Limb (tissue), 2 donors: ENCODE data around the gene HBG1.

Experiments
- DNase-seq, 2 donors: peaks; one replicate each; pipeline ENCODE4 v3.0.0-alpha.2; 2016; ENCODE audit errors: extremely low spot score in 2 of 2

Gene HBG1

DNA sequence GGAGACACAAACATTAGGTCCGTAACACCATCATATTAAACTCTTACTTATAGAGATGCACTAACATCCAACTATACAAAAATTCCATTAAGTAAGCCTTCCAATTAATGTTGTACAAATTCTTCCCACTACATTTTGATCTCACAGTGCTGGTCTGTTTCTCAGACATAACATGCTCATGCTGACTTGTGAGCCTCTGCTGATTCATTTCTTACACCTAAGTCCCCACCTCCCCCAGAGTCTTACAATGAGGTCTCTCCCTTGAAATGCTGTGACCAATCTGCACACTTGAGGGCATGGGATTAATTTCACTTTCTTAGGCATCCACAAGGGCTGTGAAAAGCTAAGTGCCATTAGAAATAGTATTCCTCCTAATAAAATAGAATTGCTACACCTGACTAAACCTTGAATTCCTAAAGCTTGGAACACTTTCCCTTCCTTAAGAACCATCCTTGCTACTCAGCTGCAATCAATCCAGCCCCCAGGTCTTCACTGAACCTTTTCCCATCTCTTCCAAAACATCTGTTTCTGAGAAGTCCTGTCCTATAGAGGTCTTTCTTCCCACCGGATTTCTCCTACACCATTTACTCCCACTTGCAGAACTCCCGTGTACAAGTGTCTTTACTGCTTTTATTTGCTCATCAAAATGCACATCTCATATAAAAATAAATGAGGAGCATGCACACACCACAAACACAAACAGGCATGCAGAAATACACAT, 2.0 kb downstream of the HBG1 start:
- DNase-seq, result no peak

DNA sequence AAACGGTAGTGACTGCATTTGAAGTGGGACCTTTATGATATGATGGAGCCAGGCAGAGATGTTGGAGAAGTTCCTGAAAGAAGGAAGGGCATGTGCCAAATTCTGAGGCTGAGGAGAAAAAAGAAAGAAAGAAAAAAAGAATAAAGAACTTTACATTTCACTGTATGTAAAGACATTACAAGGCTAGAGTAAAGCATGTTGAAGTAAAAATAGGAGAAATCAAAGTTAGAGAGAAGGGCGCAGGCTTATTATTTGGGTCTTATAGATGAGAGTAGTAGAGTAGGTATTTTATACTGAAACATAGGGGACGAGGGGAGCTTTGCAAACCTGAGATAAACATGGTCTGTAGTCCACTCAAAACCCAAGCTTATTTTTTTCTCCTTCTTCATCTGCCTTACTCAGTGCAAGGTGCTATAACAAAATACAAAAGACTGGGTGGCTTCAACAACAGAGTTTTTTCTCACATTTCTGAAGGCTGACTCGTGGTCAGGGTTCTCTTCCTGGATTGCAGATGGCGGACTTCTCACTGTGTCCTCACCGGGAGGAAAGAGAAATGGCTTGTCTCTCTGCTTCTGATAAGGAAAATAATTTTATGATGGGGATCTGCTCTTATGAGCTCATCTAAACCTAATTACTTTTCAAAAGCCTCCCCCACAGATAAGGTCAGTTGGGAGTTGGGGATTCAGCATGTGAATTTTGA, 2.7 kb downstream of the HBG1 start:
- no peak for DNase-seq

DNA sequence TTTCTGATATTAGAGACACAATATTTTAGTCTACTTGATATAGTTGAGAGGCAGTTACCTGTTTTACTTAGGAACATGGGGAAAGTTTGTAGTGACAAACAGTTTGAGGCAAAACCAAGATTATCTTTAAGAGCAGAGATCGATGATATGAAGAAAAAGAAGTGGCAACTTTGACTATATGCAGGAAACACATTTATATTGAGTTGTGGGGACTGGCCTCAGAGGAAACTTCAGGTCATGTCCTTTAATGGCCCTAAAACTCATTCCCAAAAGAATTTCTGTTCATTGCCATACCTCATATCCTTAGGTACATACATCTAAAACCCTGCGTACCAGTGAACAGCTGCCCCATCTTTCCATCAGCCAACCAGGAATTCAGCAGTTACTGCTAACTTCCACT, 4.5 kb downstream of the HBG1 start:
- no peak for DNase-seq

DNA sequence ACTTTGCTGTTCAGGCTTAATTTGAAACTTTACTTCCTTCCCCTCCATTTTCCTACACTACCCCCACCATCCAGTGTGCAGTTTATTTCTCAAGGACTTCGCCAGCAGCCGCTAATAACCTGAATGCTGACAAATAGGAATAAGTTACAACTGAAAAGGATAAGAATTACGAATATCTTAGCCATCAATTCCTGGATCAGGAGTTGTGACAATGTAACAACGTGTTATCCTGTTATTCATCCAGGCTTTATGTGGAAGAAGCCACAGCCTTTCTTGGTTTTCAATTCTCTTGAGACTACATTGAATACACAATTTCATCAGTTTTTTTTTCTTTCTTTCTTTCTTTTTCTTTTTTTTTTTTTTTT, 5.9 kb downstream of the HBG1 start:
- no peak for DNase-seq

DNA sequence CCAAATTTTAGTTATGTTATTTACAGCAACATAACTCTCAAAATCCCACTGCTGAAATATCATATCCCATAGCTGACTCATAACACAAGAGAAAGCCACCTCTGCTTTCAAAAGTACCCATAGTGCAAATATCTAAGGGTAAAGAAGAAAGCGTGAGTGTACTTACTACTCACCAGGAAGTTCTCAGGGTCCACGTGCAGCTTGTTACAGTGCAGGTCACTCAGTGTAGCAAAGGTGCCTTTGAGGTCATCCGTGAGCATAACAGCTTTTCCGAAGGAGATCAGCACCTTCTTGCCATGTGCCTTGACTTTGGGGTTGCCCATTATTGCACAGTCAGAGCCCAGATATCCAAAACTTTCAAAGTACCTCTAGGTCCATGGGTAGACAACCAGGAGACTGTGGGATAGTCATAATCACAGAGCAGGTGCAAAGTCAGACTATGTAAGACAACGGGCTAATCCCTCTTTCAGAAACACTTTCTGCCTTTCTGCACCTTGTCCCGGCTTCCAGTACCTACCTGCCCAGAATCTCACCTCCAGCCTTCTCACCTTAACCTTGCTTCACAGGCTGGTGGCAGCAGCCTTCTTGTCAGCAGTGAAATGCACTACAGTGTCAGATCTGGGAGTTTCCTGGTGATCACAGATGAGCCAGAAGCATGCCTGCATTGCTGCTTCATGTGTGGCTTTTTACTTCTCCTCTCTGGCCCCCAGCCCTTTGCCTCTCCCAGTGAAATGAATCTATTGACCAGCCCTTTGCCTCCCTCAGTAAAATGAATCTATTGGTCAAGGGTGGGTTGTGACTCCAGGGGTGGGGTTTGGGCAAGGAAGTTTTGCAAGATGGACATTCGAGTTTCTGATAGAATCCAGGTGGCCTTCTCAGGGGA, 6.5 kb downstream of the HBG1 start:
- no peak for DNase-seq

DNA sequence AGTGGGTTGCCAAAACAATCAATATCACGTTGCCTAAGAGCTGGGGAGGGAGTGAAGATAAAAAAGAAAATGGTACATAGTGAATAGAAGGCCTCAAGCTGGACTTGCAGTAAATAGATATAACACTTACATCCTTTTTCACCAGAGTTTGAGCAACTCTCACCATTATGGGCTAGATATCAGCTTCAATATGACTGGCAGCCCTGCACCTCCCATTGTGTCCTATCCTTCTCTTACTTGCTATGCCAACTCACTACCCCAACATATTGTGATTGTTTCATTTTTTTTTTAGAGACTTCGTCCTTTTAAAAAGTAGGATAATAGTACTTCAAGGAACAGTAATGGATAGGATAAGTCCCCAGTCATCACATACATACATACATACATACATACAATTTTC, 7.4 kb downstream of the HBG1 start:
- DNase-seq, result no peak

DNA sequence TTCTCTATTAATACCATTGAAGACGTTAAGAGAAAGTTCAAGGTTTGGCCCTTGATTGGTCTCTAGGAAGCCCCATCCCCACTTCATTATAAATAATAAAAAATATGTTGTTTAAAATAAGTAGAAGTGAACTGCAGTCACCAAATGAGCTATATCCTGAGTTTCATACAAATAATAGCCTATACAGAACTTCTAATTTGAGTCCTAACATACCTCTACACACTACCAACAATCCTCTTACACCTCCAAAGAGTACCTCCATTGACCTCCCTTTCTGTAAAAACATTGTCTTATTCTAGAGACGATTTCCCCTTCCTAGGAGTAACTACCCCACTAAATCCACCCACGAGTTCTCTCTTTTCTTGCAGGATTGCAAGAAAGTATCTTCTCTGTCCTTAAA, 8.2 kb downstream of the HBG1 start:
- no peak for DNase-seq

DNA sequence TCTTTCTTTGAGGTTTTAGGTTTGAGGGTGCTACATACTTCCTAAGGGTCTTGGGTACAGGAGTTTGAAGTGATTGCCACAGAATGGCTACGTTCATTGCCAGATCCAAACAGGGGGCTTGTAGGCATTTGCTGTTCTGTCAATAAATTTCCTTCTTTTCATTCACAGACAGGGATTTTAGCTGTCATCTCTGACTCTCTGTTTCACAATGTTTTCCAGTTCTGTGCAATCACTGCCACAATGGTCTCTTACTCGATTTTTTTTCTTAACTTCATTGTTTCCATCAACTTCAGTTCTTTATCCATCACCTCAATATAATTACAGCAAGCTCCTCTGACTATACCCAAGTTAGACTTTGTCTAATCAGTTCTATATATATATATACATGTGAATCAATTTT, 9.2 kb downstream of the HBG1 start:
- no peak for DNase-seq

DNA sequence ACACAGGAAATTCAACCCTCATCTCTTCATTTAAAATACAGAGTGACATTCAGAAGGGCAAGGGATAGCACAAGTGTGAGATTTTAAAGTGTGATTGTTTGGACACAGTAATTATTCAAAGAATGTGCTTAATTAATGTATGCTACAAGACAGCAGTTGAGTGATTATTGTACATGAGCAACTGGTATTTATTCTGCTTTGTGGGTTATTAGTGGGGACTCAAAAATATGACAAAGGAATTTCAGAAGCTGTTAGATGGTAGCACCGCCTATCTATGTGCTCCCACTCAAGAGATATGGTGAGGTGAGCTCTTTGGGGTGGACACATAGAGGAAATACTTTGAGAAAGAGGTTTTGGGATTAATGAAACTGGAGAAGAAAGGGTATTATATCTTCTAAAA, 9.6 kb downstream of the HBG1 start:
- no peak for DNase-seq

DNA sequence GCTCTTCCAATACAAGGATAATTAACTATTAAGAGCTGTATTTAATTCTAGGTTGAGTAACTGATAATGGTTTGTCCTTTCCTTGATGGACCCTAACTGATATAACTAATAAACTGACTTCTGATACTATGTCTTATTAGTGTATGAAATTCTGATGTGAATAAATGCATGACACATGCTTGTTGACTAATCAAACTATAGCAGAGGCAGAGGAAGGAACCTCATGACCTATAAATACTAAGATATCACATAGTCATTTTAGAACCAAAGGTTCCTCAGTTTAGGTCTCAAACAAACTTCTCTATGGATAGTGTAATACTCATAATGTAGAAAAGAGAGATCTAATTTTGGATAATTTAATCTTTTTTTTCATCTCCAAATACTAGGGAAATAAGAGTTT, 10.6 kb downstream of the HBG1 start:
- DNase-seq, result no peak

DNA sequence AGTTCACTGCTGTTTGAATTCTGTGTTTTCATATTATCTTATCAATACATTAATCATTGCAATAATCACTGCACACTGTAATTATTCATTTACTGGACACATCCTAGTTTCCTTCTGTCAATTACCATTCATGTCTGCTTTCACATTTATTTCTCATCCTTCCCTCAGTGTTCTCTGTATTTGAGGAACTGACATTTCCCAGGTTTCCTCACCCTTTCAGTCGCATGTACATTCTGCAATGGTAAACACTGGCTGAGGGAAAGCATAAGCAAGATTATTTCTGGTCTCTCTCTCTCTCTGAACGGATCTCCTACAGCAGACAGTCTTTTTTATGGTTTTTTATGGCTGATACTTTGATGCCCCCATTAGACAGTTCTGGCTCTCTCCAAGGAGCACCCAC, 11.2 kb downstream of the HBG1 start:
- DNase-seq, result no peak

DNA sequence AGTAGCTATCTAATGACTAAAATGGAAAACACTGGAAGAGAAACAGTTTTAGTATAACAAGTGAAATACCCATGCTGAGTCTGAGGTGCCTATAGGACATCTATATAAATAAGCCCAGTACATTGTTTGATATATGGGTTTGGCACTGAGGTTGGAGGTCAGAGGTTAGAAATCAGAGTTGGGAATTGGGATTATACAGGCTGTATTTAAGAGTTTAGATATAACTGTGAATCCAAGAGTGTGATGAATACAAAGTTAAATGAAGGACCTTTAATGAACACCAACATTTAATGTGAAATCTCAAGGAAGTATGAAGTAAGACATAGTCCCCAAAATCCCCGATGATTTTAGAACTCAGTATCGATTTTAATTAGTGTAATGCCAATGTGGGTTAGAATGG, 12.2 kb downstream of the HBG1 start:
- DNase-seq, result no peak

DNA sequence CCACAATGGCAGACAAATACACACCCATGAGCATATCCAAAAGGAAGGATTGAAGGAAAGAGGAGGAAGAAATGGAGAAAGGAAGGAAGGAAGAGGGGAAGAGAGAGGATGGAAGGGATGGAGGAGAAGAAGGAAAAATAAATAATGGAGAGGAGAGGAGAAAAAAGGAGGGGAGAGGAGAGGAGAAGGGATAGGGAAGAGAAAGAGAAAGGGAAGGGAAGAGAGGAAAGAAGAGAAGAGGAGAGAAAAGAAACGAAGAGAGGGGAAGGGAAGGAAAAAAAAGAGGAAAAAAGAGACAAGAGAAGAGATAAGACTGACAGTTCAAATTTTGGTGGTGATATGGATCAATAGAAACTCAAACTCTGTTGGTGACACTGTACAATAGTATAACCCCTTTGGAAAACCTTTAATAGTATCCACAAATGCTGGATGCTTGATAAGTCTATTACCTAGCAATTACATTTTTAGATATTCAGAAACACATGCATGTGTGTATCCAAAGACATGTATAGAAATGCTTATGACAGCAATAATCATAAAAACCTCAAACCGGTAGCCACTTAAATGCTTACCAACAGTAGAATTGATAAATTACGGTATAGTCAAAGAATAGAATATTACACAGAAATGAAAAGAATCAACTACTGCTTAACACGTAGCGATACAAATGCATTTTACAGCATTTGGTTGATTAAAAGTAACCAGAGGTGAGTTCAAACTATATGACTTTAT, 14.1 kb downstream of the HBG1 start:
- DNase-seq, result no peak

DNA sequence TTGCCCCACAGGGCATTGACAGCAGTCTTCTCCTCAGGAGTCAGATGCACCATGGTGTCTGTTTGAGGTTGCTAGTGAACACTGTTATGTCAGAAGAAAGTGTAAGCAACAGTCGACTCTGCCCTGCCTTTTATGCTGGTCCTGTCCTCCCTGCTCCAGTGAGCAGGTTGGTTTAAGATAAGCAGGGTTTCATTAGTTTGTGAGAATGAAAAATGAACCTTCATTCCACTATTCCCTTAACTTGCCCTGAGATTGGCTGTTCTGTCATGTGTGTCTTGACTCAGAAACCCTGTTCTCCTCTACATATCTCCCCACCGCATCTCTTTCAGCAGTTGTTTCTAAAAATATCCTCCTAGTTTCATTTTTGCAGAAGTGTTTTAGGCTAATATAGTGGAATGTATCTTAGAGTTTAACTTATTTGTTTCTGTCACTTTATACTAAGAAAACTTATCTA, 15.2 kb downstream of the HBG1 start, which contains the start of gene HBD:
Gene HBD, minus strand, starts transcription at position 103 of the 454 bp plus-strand sequence. Its CDS starts 50 bp downstream, at position 53.
- DNase-seq, result no peak

DNA sequence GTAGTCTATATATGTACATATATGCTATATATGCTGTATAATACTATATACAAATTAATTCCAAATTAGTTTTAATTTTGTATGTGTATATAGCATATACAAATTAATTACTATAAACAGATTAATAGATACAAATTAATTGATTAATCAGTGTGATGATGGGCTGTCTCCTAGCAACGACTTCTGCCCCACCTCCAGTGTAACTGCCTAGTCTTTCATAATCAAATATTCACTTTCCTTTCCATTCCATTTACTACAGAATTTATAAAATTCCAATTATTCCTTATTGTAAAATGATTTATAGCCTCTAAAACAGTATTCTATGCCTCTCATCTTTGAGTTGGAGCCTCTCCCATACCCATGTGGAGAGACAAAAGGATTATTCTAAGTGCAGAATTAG, 16.4 kb downstream of the HBG1 start:
- DNase-seq, result no peak

DNA sequence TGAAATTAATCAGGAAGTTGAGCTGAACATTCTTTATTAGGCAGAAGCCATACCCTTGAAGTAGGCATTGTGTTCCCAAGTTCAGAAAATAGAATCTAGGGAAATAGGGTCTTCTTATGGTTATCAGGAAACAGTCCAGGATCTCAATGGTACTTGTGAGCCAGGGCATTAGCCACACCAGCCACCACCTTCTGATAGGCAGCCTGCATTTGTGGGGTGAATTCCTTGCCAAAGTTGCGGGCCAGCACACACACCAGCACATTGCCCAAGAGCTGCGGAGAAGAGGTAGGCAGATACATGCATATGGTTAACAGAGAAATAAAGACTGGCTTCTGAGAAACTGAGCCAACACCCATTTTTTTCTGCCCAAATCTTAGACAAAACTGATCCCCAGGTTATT, 16.8 kb downstream of the HBG1 start:
- no peak for DNase-seq

DNA sequence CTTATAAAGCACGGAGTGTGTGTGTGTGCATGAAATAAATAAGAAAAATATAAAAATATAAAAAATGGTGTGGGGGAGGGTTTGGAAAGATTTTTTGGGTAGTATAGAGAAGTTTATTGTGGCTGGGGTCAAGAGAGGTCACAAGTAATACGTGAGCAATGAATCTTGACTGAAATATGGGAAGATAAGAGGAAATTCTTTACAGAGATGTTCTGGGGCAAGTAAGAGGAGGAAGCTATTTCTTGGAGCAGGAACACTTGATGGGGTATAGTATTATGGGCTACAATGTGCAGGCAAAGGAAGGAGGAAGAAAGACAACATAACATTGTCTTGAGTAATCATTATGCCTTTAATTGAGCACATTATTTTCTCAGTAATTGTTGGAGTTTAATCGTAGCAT, 17.5 kb downstream of the HBG1 start:
- no peak for DNase-seq

DNA sequence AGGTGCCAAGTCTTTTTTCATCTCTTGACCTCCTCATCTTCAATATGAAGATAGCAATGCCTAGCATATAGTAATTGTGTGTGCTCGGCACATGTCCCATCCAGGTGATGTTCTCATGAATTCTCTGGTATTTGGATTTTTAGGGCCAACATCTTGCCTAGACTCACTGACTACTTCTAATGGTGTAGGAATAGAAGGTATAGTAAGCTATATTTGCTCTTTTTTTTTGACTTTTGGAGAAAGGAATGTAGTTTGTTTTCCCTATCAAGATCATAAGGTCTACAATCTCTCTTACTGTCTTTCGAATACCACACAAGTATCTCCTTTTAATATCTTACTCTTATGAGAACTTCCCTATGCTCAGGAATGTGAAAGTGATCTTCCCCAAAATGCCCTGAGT, 18.5 kb downstream of the HBG1 start:
- DNase-seq, result no peak

DNA sequence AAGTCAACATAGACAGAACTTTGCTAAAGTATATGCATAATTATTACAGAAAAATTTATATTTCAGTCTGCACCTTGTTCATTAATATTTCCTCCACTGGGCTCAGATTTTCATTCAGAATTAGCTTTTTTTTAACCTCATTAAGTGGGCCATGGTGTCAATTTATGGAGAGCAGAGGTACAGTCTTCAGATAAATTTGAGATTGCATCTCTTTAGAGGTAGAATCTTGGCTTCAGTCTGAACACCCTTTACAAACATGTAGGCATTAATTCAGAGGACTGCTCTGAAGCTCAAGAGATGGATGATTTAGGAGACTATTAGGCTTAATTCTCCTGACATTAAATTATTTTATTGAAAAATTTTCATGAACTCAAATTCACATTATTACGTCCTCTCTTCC, 19.4 kb downstream of the HBG1 start:
- DNase-seq, result no peak

DNA sequence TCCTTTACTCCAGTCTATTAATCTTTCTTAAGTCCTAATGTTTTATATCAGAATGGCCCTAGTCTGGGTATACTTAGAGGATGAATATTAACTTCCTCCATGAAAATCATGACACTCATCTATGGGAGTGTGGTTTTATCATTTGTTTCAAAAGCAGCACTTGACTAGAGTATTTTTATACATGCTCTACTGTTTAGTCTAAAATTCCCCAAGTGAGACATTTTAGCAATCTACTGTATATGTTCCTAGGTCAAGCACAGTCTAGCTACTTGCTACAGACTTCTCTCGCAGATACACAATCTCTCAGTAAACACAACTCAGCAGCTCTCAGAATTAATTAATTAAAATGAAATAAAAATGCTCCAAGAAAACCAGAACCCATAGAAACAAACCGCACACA, 19.9 kb downstream of the HBG1 start:
- no peak for DNase-seq

DNA sequence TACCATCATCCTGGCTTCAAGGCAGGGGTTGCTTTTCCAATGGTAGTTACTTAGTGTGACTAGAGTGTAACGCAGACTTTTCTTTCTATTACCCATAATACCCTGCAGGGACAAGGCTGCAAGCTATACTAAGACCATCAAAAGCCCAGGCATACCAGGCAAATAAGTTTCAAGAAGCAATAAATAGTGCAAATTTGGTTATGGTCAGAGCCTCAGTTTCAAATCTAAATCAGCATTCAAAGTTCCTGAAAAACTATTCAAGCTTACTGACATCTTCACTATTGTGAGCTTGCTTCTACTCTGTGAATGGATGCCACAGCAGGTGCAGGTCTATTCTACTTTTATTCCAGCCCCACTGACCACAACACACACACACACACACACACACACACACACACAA, 20.3 kb downstream of the HBG1 start:
- no peak for DNase-seq

DNA sequence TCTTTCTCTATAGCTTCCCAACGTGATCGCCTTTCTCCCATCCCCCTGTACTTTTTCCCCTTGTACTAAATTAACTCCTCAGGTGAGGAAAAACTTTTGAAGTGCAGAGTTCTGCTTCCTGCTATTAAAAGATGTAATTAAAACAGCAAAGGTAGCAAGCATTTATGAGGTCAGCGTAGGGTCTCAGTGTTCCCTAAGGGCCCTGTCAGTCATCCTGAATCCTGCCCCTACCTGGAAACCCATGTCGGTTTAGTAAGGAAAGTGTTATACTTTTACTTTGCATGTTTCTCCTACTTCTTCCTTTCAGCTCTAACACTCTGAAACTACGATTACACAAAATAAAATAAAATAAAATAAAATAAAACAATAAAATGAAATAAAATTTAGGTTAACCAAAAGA, 21.5 kb downstream of the HBG1 start:
- DNase-seq, result no peak
